ENCODE measurements around the gene STARD6.
"Not testable (repeated sequence)": the region's sequence is repeated elsewhere in the genome, so short reads cannot be mapped to it uniquely, and the experiment has no call there.

The STARD6 gene

DNA sequence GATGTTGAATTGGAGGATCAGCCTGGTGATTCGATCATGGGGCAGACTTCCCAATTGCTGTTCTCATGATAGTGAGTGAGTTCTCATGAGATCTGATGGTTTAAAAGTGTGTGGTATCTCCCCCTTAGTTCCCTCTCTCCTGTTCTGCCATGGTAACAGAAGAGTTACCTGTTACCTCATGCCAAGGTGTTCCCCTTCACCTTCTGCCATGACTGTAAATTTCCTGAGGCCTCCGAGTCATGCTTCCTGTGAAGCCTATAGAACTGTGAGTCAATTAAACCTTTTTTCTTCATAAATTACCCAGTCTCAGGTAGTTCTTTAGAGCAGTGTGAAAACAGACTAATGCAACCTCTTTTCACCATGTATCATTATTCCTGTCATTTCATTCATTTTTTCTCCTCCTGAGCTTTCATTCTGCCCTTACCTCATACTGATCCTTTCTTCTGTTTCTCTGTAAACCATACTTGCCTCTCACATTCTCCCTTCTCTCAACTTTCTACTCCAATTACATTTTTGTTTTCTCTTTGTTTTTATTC lies 22.0 kb downstream of the STARD6 start:
- DNase-seq, result peak; percentile 20

DNA sequence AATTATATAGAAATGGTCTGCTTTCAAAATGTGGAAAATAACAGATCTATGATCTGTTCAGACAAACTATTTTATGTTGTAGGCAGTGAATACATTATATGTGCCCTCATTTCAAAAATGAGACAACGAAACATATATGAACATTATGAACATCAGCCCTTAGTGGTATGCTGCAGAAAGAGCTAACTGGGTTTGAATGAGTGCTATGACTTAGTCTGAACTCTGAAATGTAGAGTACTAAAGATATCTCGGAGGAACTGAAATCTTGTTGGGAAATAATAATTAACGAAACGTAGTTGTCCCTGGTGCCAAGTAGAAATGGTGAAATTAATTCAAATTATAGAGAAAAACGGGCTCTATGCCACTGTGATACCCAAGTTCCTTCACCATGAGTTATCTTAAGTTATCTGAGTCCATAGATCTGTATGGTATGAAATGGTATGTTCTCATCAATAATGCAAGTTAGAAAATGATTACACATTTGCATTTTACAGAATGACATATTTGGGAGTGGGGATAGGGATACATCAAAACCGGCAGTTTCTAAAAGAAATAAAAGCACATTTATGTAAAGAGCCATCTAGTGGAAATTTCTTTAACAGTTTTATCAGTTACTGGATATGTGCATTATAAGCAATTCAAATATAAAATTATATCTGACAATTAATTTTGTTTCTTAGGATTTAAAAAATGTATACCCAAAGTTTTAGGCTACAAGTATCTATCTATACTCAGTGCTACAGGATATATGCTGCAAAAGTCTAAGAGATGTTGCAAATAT lies 26.7 kb downstream of the STARD6 start:
- DNase-seq, result peak; percentile 22

DNA sequence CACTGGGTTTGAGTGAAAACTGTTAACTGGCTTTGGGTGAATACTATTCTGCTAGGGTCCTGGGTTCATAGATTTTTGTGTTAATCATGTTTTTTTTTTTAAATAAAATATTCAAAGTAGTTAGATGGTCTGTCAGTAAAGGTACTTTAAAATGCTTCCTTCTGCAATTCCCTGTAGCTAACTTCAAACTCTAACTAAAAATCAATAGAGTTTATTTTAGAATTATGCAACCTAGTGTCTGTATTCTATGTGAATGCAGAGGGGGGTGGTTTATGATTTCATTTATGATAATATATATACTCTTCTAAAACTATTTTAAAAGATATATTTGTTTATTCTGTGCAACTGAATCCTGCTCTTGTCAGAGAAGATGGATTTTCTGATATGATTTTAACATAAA lies 27.9 kb downstream of the STARD6 start:
- no peak for DNase-seq

DNA sequence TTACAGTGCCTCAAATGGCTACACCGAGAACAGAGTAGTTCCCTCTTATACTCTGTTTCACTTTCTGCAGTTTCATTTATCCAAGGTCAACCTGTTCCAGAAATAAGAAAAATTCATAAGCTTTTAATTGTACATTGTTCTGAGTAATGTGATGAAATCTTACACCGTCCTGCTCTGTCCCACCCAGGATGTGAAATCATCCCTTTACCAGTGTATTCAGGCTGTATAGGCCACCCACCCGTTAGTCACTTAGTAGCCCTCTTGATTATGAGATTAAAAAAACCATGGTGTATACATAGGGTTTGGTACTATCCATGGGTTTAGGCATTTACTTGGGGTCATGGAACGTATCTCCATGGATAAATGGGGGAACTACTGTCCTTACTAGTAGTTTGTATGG lies 29.8 kb downstream of the STARD6 start:
- DNase-seq, result no peak

DNA sequence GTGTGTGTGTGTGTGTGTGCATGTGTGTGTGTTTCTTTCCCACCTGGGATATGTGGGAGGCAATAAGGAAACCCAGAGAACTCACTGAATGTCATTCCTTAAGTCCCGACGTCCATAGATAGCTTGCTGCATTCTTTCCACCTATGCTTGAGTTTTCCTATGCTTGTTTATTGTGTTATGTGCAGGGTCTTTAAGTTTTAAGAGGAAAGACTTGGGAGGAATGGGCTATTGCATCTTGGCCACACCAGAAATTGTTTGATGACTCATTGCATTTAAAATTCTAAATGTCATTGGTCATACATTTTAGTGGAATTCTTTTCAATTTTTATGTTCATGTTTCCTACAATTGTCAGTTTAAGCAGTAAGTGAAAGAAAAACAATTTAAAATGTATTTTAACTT lies 33.7 kb downstream of the STARD6 start:
- no peak for DNase-seq

GRCh38 chr18:54323561-54323960 lies 34.1 kb downstream of the STARD6 start:
- no peak for DNase-seq

DNA sequence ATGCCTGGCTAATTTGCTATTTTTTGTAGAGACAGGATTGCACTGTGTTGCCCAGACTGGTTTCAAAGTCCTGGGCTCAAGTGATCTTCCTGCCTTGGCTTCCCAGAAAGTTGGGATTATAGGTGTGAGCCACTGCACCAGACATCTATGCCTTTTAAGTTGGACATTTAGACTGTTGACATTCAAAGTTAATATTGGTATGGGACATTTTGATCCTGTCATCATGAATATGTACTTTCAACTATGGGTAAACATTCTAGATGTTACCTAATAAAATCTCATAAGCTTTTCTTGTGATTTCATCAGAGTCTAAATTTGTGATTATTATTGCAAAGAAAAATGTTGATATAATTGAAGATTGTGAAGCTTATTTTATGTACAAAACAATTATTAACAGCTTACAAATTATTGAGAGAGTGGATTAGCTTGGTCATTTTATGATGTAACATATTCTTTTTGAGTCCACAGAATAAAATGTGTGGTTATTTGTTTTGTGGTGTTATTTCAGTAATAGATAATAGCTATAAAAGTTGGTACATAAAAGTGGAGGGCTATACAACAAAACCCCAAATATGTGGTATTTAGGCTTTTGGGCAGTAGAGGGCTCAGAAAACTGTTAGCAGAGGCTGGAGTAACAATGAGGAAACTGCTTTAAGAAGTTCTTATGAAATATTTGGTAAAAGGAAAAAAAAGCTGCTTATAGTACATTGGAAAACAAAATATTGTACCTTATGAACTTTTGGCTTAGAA lies 41.4 kb downstream of the STARD6 start:
- DNase-seq, result no peak

DNA sequence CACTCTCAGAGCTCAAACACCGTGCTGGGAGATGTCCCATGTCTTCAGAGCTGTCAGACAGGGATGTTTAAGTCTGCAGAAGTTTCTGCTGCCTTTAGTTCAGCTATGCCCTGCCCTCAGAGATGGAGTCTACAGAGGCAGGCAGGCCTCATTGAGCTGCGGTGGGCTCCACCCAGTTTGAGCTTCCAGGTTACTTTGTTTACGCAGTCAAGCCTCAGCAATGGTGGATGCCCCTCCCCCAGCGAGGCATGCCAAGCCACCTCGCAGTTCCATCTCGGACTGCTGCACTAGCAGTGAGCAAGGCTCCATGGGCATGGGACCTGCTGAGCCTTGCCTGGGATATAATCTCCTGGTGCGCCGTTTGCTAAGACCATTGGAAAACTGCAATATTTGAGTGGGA lies 48.1 kb downstream of the STARD6 start:
- peak; percentile 59 for DNase-seq

- DNase-seq, result no peak
These were observed 54.2 kb downstream of the STARD6 start for GRCh38 chr18:54303408-54303807.

- not testable (repeated sequence) for DNase-seq
These were observed 58.7 kb downstream of the STARD6 start for GRCh38 chr18:54298991-54299390.

DNA sequence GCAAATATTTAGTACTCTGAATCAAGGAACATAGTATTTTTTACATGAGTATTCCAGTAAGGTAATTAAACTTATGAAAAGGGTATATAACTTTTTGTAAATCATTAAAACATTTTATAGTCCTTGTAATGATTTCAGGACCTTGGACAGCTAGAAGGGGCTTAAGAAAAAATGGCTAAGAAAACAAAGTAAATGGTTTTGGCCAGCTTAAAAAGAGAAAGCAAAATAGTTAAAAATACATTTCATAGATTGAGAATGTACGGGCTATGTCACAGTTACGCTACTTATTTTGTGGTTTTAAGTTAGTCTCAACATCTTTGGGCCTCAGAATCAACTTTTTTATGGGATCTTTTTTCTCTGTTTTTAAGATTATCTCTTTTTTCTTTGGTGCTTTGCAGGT lies 61.6 kb downstream of the STARD6 start:
- DNase-seq, result no peak

DNA sequence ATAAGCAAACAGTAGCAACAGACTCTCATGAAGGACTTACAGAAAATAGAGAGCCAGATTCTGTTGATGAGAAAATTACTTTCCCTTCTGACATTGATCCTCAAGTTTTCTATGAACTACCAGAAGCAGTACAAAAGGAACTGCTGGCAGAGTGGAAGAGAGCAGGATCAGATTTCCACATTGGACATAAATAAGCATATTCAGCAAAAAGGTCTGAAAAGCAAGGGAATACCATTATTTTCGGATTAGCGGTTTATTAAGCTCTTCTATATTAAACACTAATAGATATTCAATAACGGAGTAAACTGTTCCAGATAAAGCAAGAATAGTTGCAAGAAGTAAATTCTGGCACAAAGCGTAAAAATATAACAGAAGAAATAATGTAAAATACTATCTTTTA lies 63.4 kb downstream of the STARD6 start:
- no peak for DNase-seq

GRCh38 chr18:54284981-54285785 lies 72.5 kb downstream of the STARD6 start:
- no peak for DNase-seq

DNA sequence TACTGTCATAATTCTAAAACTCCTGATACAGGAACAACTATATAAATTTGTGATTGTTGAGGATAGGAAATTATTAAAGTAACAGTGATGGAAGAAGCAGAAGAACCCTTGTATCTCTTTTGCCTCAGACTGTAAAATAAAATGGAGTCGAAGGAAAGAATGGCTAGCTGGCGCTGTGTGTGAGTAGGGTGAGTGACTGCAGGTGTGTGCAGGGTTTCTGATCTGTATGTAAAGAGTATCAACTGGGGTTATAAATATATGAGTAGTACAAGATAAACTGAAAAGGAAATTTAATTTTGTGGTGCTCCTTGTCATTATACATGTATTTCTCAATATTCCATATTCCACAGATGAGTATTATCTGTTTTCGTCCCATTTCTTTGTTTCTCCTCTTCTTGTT lies 73.1 kb downstream of the STARD6 start:
- no peak for DNase-seq

DNA sequence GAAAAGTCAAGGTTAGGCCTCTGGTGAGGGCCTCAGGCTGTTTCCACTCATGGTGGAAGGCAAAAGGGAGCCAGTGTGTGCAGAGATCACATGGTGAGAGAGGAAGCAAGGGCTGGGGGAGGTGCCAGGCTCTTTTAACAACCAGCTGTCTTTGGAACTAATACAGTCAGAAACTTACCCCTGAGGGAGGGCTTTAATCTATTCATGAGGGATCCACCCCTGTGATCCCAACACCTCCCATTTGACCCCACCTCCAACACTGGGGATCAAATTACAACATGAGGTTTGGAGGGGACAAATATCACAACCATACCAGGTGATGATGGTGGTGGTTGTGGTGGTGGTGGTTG lies 77.5 kb downstream of the STARD6 start:
- DNase-seq, result peak; percentile 69

DNA sequence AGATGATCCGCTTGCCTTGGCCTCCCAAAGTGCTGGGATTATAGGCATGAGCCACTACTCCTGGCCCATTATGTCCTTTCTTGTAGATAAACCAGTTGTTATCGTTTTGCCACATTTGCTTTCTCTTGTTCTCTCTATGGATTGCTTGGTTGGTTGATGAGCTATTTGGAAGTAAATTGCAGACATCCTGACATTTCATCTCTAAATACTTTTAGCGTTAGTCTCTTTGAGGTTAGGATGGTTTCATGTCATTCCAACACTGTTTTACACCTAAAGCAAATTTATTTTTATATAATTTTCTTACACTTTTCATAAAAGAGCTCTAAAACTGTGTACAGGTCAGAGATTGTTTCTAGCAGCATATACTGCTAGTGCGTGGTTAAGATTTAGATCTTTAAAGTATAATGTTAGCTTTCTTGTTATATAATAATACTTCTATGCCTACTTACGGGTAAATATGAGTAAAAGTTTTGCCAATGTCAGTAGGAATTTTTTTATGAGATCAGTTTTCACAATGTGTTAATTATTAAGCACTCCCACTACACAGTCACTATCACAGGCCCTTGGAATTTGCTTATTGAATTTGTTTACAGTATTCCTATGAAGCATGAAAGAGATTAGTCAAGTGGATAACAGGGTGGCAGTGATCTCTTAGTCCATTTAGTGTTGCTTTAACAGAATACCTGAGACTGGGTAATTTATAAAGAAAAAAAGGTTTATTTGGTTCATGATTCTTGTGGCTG lies 78.0 kb downstream of the STARD6 start:
- no peak for DNase-seq

GRCh38 chr18:54278615-54279014 lies 79.0 kb downstream of the STARD6 start:
- DNase-seq, result no peak

- no peak for DNase-seq
These were observed 79.8 kb downstream of the STARD6 start for GRCh38 chr18:54277899-54278298.
